Left lung (tissue), 10 donors: Measurements from ENCODE around the gene ETV6. TPM values are rescaled to one million over a fixed set of nuclear protein-coding genes. Genes with fewer than 3 reads are reported as not detected.

Source experiments
- ATAC-seq: fragments of 200-7000 bp; cut with Tn5 transposase; one replicate; pipeline ENCODE4 v1.9.1; 2020; ENCODE audit warnings: moderate library complexity
- DNase-seq, 4 donors: peaks; one replicate each; pipeline ENCODE4 v3.0.0-alpha.2; 2013 to 2020
- H3K27ac ChIP-seq, 2 donors: fragments of 200-600 bp; sonication (generic) in 1 of 2; one replicate each; pipeline versions ENCODE4 v1.5.0 to v1.8.0; 2020 to 2021
- H3K27me3 ChIP-seq, 2 donors: fragments of 200-600 bp; sonication (generic) in 1 of 2; one replicate each; pipeline versions ENCODE4 v1.5.0 to v1.8.0; 2020 to 2021
- H3K36me3 ChIP-seq, 2 donors: fragments of 200-600 bp; sonication (generic) in 1 of 2; one replicate each; pipeline versions ENCODE4 v1.5.0 to v1.8.0; 2020 to 2021
- H3K4me1 ChIP-seq, 2 donors: fragments of 200-600 bp; one replicate each; pipeline ENCODE4 v1.8.0; 2021
- H3K4me3 ChIP-seq, 2 donors: fragments of 200-600 bp; sonication (generic) in 1 of 2; one replicate each; pipeline versions ENCODE4 v1.5.0 to v1.8.0; 2020 to 2021; ENCODE audit warnings: mild to moderate bottlenecking in 1 of 2
- H3K9me3 ChIP-seq, 2 donors: fragments of 200-600 bp; sonication (generic) in 1 of 2; one replicate each; pipeline versions ENCODE4 v1.5.0 to v1.8.0; 2020 to 2021
- CTCF ChIP-seq, 2 donors: fragments of 200-600 bp; sonication (generic) in 1 of 2; IDR thresholded peaks; one replicate each; pipeline versions ENCODE4 v1.5.0 to v1.8.0; 2021; ENCODE audit warnings: antibody characterized with exemption in 2 of 2
- intact Hi-C, 2 donors: fragments of 100-400 bp; cut with DNase I; formaldehyde crosslinking; loops; one replicate each; pipeline versions ENCODE4 v1.11.2 to v1.14.2; 2022
- polyA plus RNA-seq, 6 donors: library from polyadenylated mRNA; unstranded; fragments of 120-200 nt; gene quantifications; one replicate each; pipeline ENCODE4 v1.2.1, GENCODE V29; 2013; ENCODE audit not compliant: insufficient read length in 6 of 6
- total RNA-seq, 2 donors: library from RNA; stranded (reverse); fragmentation: NEBNext Ultra II Directional; extraction: Animal tissue kit (Norgen Biotek cat#: 25700); gene quantifications; one replicate each; pipeline ENCODE4 v1.2.1, GENCODE V29; 2021
- donor health status: DM: no; HTN: yes; CAD: no.
- donor health status: DM: no; HTN: no; CAD: no.

ETV6 gene
- total and polyA plus RNA-seq, 8 donors, result 16.0 to 44.7 (median 17.1) TPM

GRCh38 chr12:11734580-11735180, 85.2 kb downstream of the ETV6 start:
- no peak for DNase-seq
- no peaks in the 10 kb centered on the region for H3K27me3 ChIP-seq
- no peaks in the 10 kb centered on the region for H3K36me3 ChIP-seq
- TF ChIP-seq CTCF (IDR thresholded peaks at IDR 0.05), result no peak
- H3K27ac ChIP-seq, result no peak overlapping the region
- no peak for ATAC-seq
- no peak overlapping the region for H3K4me3 ChIP-seq
- no peaks in the 10 kb centered on the region for H3K9me3 ChIP-seq
- intact Hi-C loops, result no loop called here
- peaks cover 0 to 67% of the 10 kb centered on the region in 2 donors for H3K4me1 ChIP-seq

- H3K4me1 ChIP-seq, result peaks cover 0 to 57% of the 10 kb centered on the region in 2 donors
- no peak for TF ChIP-seq CTCF (IDR thresholded peaks at IDR 0.05)
- H3K9me3 ChIP-seq, result no peaks in the 10 kb centered on the region
- DNase-seq (no peak), ATAC-seq (no peak)
- no peaks in the 10 kb centered on the region for H3K36me3 ChIP-seq
- no peak overlapping the region for H3K4me3 ChIP-seq
- no peak overlapping the region for H3K27ac ChIP-seq
- intact Hi-C loops, result no loop called here
- H3K27me3 ChIP-seq, result no peaks in the 10 kb centered on the region
Observed at GRCh38 chr12:11738450-11738849, 89.0 kb downstream of the ETV6 start.

GRCh38 chr12:11739980-11740577, 90.6 kb downstream of the ETV6 start:
- intact Hi-C loops, result no loop called here
- H3K27ac ChIP-seq, result peak overlapping the region in 1 of 2 donors; percentile 7
- TF ChIP-seq CTCF (IDR thresholded peaks at IDR 0.05), result no peak
- no peaks in the 10 kb centered on the region for H3K36me3 ChIP-seq
- DNase-seq (no peak), ATAC-seq (no peak)
- no peak overlapping the region for H3K4me3 ChIP-seq
- peaks cover 0 to 58% of the 10 kb centered on the region in 2 donors for H3K4me1 ChIP-seq
- H3K27me3 ChIP-seq, result no peaks in the 10 kb centered on the region
- no peaks in the 10 kb centered on the region for H3K9me3 ChIP-seq

GRCh38 chr12:11741434-11742092, 92.1 kb downstream of the ETV6 start:
- Histone ChIP-seq H3K4me3 (no peak overlapping the region), H3K9me3 (no peaks in the 10 kb centered on the region), H3K27me3 (no peaks in the 10 kb centered on the region), H3K4me1 (peaks cover 6 to 73% of the 10 kb centered on the region in 2 donors), H3K36me3 (no peaks in the 10 kb centered on the region), H3K27ac (no peak overlapping the region)
- ATAC-seq (no peak), DNase-seq (no peak)
- TF ChIP-seq CTCF (IDR thresholded peaks at IDR 0.05), result no peak
- intact Hi-C loops, result no loop called here
